Measurements from ENCODE around the gene VWA5A. TPM values are rescaled to one million over a fixed set of nuclear protein-coding genes. Genes with fewer than 3 reads are reported as not detected.

The VWA5A gene
- total RNA-seq, 1 donor from 2014 or later: 6.1 TPM

- H3K4me3 Mint-ChIP-seq: no peak overlapping the region
- H3K27ac Mint-ChIP-seq (ENCODE audit: unreplicated experiment): no peak overlapping the region
- H3K9me3 Mint-ChIP-seq: no peaks in the 10 kb centered on the region
- H3K36me3 Mint-ChIP-seq (ENCODE audit: low read depth): no peaks in the 10 kb centered on the region
- no peak for TF ChIP-seq CTCF (conservative IDR thresholded peaks at IDR 0.05)
- H3K27me3 Mint-ChIP-seq (ENCODE audit: low read depth): peaks cover 5% of the 10 kb centered on the region
- H3K4me1 Mint-ChIP-seq: no peaks in the 10 kb centered on the region
- no peak for DNase-seq (ENCODE audit: low read depth, low spot score)
Observed at GRCh38 chr11:124096364-124096763, 18.9 kb upstream of the VWA5A start.

DNA sequence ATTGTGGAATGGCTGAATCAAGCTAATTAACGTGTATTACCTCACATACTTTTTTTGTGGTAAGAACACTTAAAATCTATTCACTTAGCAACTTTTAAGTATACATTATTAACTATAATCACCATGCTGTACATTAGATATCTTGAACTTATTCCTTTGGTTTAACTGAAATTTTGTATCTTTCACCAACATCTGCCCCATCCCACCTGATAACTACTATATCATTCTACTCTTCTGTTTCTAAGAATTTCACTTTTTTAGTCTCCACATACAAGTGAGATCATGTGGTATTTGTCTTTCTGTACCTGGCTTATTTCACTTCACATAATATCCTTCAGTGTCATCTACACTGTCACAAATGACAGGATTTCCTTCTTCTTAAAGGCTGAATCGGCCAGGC lies 17.1 kb upstream of the VWA5A start:
- TF ChIP-seq CTCF (conservative IDR thresholded peaks at IDR 0.05): no peak
- no peak for DNase-seq (ENCODE audit: low read depth, low spot score)
- Mint-ChIP-seq H3K36me3 (ENCODE audit: low read depth) (no peaks in the 10 kb centered on the region), H3K9me3 (no peaks in the 10 kb centered on the region), H3K27me3 (ENCODE audit: low read depth) (peaks cover 7% of the 10 kb centered on the region), H3K4me1 (no peaks in the 10 kb centered on the region), H3K27ac (ENCODE audit: unreplicated experiment) (no peak overlapping the region), H3K4me3 (no peak overlapping the region)

GRCh38 chr11:124101737-124102136 lies 13.5 kb upstream of the VWA5A start:
- TF ChIP-seq CTCF (conservative IDR thresholded peaks at IDR 0.05): no peak
- no peak for DNase-seq (ENCODE audit: low read depth, low spot score)
- peaks cover 8% of the 10 kb centered on the region for H3K27me3 Mint-ChIP-seq (ENCODE audit: low read depth)
- H3K4me3 Mint-ChIP-seq: no peak overlapping the region
- no peaks in the 10 kb centered on the region for H3K9me3 Mint-ChIP-seq
- H3K4me1 Mint-ChIP-seq: no peaks in the 10 kb centered on the region
- no peaks in the 10 kb centered on the region for H3K36me3 Mint-ChIP-seq (ENCODE audit: low read depth)
- no peak overlapping the region for H3K27ac Mint-ChIP-seq (ENCODE audit: unreplicated experiment)

GRCh38 chr11:124108156-124108555 lies 7.1 kb upstream of the VWA5A start:
- Mint-ChIP-seq H3K27me3 (ENCODE audit: low read depth) (peaks cover 10% of the 10 kb centered on the region), H3K27ac (ENCODE audit: unreplicated experiment) (no peak overlapping the region), H3K4me3 (no peak overlapping the region), H3K36me3 (ENCODE audit: low read depth) (no peaks in the 10 kb centered on the region), H3K4me1 (no peaks in the 10 kb centered on the region), H3K9me3 (no peaks in the 10 kb centered on the region)
- TF ChIP-seq CTCF (conservative IDR thresholded peaks at IDR 0.05): peak; percentile 45
- DNase-seq (ENCODE audit: low read depth, low spot score): no peak

DNA sequence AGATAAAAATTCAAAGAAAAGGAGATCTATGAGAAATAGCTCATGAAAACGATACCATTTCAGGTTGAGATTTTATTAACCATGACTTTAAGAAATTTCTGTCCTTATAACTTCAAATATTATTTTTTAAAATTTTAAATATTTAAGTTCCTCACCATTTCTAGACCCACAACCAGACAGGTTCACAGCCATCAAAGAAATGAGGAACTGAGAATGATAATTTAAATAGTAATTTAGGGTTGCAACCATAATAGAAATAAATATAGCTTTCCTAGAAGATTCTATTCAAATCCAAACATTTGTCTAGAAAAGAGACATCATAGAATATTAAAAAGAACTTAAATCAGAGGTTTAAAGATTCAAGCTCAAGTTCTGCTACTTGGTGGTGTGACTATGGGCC lies 5.9 kb upstream of the VWA5A start:
- no peak overlapping the region for H3K27ac Mint-ChIP-seq (ENCODE audit: unreplicated experiment)
- no peak for DNase-seq (ENCODE audit: low read depth, low spot score)
- no peak overlapping the region for H3K4me3 Mint-ChIP-seq
- H3K27me3 Mint-ChIP-seq (ENCODE audit: low read depth): peaks cover 9% of the 10 kb centered on the region
- H3K9me3 Mint-ChIP-seq: no peaks in the 10 kb centered on the region
- no peaks in the 10 kb centered on the region for H3K4me1 Mint-ChIP-seq
- no peaks in the 10 kb centered on the region for H3K36me3 Mint-ChIP-seq (ENCODE audit: low read depth)
- TF ChIP-seq CTCF (conservative IDR thresholded peaks at IDR 0.05): no peak

GRCh38 chr11:124110201-124110600 lies 5.0 kb upstream of the VWA5A start:
- H3K27me3 Mint-ChIP-seq (ENCODE audit: low read depth): peaks cover 7% of the 10 kb centered on the region
- no peak for TF ChIP-seq CTCF (conservative IDR thresholded peaks at IDR 0.05)
- H3K4me3 Mint-ChIP-seq: no peak overlapping the region
- H3K36me3 Mint-ChIP-seq (ENCODE audit: low read depth): no peaks in the 10 kb centered on the region
- no peak overlapping the region for H3K27ac Mint-ChIP-seq (ENCODE audit: unreplicated experiment)
- no peaks in the 10 kb centered on the region for H3K9me3 Mint-ChIP-seq
- DNase-seq (ENCODE audit: low read depth, low spot score): no peak
- peaks cover 6% of the 10 kb centered on the region for H3K4me1 Mint-ChIP-seq
